HG03432 (cell line): Measurements from ENCODE around the gene PCDHB14.
"Not testable (repeated sequence)": the region's sequence is repeated elsewhere in the genome, so short reads cannot be mapped to it uniquely, and the experiment has no call there.

Experiments used
- ATAC-seq: cut with Tn5 transposase; IDR thresholded peaks from one replicate; pipeline ENCODE4 v1.9.1; 2021; ENCODE audit warnings: mild to moderate bottlenecking, moderate library complexity; ENCODE audit not compliant: unreplicated experiment

Gene PCDHB14

DNA sequence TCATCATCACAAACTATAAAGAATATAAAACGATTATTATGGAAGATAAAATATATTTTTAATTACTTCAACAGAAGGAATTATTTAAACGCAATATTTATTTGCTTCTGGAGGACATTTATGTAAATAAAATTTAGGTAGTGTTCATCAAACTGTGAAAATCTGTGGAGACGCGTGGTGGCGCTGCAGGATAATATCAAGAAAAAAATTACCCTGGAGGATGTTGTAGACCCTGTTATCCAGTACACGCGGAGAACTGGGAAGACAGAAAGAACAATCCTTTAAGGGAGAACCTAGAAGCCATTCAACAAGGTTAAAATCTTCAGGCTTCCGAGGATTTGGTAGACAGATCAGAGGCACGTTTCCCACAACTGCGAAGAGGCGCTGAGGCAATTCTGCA lies 14.7 kb upstream of the PCDHB14 start, which contains the start of gene PCDHB12:
PCDHB12 (plus strand) TSS at position 242 of the 400 bp plus-strand sequence. CDS start 189 bp downstream, outside the sequence.
- ATAC-seq = no peak

DNA sequence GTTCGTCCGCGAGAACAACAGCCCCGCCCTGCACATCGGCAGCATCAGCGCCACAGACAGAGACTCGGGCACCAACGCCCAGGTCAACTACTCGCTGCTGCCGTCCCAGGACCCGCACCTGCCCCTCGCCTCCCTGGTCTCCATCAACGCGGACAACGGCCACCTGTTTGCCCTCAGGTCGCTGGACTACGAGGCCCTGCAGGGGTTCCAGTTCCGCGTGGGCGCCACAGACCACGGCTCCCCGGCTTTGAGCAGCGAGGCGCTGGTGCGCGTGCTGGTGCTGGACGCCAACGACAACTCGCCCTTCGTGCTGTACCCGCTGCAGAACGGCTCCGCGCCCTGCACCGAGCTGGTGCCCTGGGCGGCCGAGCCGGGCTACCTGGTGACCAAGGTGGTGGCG lies 12.9 kb upstream of the PCDHB14 start:
- not testable (repeated sequence) for ATAC-seq

DNA sequence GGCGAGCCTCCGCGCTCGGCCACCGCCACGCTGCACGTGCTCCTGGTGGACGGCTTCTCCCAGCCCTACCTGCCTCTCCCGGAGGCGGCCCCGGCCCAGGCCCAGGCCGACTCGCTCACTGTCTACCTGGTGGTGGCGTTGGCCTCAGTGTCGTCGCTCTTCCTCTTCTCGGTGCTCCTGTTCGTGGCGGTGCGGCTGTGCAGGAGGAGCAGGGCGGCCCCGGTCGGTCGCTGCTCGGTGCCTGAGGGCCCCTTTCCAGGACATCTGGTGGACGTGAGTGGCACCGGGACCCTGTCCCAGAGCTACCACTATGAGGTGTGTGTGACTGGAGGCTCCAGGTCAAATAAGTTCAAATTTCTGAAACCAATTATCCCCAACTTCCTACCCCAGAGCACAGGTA lies 12.3 kb upstream of the PCDHB14 start:
- not testable (repeated sequence) for ATAC-seq

DNA sequence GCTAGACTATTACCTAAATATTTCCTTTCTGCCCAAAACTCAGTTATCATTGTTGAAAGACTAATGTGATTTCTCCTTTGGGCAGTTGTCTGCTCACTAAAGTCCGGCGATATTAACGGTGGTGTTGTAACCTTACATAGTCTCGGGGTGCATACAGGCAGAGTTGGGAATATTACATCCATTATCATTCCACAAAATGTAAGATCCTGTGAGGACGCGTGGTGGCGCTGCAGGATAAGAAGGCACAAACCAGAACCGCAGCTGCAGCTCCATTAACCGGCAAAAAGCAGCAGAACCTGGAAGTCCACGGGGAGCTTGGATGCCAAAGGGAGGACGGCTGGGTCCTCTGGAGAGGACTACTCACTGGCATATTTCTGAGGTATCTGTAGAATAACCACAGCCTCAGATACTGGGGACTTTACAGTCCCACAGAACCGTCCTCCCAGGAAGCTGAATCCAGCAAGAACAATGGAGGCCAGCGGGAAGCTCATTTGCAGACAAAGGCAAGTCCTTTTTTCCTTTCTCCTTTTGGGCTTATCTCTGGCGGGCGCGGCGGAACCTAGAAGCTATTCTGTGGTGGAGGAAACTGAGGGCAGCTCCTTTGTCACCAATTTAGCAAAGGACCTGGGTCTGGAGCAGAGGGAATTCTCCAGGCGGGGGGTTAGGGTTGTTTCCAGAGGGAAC lies 9.3 kb upstream of the PCDHB14 start, which contains the start of gene PCDHB13:
PCDHB13 (plus strand) TSS at position 264 of the 684 bp plus-strand sequence; CDS start at position 469, 205 bp downstream.
- ATAC-seq = not testable (repeated sequence)

DNA sequence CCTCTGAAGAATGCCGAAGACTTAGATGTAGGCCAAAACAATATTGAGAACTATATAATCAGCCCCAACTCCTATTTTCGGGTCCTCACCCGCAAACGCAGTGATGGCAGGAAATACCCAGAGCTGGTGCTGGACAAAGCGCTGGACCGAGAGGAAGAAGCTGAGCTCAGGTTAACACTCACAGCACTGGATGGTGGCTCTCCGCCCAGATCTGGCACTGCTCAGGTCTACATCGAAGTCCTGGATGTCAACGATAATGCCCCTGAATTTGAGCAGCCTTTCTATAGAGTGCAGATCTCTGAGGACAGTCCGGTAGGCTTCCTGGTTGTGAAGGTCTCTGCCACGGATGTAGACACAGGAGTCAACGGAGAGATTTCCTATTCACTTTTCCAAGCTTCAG lies 8.6 kb upstream of the PCDHB14 start:
- not testable (repeated sequence) for ATAC-seq

DNA sequence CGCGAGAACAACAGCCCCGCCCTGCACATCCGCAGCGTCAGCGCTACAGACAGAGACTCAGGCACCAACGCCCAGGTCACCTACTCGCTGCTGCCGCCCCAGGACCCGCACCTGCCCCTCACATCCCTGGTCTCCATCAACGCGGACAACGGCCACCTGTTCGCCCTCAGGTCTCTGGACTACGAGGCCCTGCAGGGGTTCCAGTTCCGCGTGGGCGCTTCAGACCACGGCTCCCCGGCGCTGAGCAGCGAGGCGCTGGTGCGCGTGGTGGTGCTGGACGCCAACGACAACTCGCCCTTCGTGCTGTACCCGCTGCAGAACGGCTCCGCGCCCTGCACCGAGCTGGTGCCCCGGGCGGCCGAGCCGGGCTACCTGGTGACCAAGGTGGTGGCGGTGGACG lies 7.6 kb upstream of the PCDHB14 start:
- ATAC-seq = not testable (repeated sequence)

DNA sequence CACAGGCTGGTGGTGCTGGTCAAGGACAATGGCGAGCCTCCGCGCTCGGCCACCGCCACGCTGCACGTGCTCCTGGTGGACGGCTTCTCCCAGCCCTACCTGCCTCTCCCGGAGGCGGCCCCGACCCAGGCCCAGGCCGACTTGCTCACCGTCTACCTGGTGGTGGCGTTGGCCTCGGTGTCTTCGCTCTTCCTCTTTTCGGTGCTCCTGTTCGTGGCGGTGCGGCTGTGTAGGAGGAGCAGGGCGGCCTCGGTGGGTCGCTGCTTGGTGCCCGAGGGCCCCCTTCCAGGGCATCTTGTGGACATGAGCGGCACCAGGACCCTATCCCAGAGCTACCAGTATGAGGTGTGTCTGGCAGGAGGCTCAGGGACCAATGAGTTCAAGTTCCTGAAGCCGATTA lies 7.1 kb upstream of the PCDHB14 start:
- not testable (repeated sequence) for ATAC-seq

DNA sequence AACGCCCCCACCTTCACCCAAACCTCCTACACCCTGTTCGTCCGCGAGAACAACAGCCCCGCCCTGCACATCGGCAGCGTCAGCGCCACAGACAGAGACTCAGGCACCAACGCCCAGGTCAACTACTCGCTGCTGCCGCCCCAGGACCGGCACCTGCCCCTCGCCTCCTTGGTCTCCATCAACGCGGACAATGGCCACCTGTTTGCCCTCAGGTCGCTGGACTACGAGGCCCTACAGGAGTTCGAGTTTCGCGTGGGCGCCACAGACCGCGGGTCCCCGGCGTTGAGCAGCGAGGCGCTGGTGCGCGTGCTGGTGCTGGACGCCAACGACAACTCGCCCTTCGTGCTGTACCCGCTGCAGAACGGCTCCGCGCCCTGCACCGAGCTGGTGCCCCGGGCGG lies 1.7 kb downstream of the PCDHB14 start:
- ATAC-seq = not testable (repeated sequence)

DNA sequence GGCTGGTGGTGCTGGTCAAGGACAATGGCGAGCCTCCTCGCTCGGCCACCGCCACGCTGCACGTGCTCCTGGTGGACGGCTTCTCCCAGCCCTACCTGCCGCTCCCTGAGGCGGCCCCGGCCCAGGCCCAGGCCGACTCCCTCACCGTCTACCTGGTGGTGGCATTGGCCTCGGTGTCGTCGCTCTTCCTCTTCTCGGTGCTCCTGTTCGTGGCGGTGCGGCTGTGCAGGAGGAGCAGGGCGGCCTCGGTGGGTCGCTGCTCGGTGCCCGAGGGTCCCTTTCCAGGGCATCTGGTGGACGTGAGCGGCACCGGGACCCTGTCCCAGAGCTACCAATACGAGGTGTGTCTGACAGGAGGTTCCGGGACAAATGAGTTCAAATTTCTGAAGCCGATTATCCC lies 2.3 kb downstream of the PCDHB14 start:
- ATAC-seq = not testable (repeated sequence)

DNA sequence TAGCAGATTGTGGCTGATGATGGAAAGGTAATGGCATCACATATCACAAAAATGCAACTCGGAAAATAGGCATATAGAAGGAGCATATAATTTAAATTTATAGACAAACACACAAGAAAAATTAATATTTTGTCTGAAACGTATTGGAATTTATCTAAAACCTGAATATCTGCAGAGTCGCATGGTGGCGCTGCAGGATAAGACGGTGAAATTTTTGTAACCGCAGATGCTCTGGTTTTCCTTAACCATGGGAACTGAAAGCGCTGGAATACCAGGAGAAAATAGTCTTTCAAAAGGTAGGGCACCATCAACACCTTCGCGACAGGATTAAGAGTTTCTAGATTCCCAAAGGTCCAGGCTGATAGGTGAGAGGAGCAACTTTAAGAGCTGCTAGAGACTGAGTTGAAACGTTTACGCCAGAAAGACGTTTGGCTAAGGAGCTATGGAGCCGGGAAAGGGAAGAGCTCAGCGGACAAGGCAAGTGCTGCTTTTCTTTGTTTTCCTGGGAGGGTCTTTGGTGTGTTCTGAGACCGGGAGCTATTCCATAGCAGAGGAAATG lies 11.0 kb downstream of the PCDHB14 start:
- ATAC-seq = no peak

DNA sequence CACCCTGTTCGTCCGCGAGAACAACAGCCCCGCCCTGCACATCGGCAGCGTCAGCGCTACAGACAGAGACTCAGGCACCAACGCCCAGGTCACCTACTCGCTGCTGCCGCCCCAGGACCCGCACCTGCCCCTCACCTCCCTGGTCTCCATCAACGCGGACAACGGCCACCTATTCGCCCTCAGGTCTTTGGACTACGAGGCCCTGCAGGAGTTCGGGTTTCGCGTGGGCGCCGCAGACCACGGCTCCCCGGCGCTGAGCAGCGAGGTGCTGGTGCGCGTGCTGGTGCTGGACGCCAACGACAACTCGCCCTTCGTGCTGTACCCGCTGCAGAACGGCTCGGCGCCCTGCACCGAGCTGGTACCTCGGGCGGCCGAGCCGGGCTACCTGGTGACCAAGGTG lies 12.8 kb downstream of the PCDHB14 start:
- ATAC-seq = not testable (repeated sequence)

DNA sequence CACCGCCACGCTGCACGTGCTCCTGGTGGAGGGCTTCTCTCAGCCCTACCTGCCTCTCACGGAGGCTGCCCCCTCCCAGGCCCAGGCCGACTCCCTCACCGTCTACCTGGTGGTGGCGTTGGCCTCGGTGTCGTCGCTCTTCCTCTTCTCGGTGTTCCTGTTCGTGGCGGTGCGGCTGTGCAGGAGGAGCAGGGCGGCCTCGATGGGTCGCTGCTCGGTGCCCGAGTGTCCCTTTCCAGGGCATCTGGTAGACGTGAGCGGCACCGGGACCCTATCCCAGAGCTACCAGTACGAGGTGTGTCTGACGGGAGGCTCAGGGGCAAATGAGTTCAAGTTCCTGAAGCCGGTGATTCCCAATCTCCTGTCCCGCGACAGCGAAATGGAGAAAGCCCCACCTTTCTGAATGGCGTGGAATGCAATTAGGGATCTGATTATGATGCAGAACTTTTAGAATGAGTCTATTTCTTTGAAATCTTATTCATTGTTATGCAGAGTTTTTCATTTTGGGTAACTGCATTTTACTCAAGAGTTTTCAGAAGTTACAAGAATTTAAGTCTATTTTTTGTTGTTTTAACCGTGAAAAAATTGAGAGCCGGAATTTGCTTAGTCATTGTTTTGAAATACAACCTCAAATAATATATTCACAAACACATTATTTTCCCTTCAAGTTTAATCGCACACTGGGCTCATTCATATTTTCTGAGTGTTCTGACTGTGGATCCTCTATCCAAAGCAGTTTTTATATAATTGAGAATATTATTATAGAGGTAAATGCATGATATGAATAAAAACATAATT lies 13.6 kb downstream of the PCDHB14 start:
- no peak for ATAC-seq

DNA sequence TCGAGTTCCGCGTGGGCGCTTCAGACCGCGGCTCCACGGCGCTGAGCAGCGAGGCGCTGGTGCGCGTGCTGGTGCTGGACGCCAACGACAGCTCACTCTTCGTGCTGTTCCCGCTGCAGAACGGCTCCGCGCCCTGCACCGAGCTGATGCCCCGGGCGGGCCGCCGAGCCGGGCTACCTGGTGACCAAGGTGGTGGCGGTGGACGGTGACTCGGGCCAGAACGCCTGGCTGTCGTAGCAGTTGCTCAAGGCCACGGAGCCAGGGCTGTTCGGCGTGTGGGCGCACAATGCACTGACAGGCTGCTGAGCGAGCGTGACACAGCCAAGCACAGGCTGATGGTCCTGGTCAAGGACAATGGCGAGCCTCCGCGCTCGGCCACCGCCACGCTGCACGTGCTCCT lies 18.4 kb downstream of the PCDHB14 start:
- no peak for ATAC-seq

DNA sequence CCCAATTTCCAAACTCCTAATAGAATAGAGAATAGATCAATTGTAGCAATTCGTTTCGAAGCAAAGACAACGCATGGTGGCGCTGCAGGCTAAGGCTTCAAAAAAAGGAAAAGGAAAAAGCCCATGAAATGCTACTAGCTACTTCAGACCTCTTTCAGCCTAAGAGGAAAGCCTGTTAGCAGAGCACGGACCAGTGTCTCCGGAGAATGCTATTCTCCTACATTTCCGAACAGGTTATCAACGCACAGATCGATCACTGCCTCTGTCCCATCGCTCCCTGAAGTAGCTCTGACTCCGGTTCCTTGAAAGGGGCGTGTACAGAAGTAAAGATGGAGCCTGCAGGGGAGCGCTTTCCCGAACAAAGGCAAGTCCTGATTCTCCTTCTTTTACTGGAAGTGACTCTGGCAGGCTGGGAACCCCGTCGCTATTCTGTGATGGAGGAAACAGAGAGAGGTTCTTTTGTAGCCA lies 22.1 kb downstream of the PCDHB14 start, which contains the start of gene PCDHB15:
PCDHB15 (plus strand) TSS at position 146 of the 468 bp plus-strand sequence; CDS start at position 330, 184 bp downstream.
- no peak for ATAC-seq

DNA sequence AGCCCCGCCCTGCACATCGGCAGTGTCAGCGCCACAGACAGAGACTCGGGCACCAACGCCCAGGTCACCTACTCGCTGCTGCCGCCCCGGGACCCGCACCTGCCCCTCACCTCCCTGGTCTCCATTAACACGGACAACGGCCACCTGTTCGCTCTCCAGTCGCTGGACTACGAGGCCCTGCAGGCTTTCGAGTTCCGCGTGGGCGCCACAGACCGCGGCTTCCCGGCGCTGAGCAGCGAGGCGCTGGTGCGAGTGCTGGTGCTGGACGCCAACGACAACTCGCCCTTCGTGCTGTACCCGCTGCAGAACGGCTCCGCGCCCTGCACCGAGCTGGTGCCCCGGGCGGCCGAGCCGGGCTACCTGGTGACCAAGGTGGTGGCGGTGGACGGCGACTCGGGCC lies 23.8 kb downstream of the PCDHB14 start:
- ATAC-seq = not testable (repeated sequence)

DNA sequence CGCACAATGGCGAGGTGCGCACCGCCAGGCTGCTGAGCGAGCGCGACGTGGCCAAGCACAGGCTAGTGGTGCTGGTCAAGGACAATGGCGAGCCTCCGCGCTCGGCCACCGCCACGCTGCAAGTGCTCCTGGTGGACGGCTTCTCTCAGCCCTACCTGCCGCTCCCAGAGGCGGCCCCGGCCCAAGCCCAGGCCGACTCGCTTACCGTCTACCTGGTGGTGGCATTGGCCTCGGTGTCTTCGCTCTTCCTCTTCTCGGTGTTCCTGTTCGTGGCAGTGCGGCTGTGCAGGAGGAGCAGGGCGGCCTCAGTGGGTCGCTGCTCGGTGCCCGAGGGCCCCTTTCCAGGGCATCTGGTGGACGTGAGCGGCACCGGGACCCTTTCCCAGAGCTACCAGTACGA lies 24.3 kb downstream of the PCDHB14 start:
- not testable (repeated sequence) for ATAC-seq

DNA sequence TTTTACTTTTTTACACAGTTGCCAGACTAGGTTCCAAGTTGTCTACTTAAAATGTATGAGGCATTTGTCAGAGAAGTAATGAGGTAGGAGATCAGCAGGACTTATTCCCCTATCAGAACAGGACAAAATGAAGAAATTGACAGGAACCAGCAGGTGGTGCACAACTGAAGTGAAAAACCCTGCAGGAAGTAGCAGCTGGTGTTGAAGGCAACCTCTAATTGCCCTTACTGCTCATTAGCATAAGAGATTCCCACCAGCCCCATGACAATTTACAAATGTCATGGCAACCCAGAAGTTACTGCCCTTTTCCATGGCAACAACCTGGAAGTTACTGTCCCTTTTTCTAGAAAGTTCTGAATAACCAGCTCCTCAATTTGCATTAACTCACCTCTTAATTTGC lies 27.4 kb downstream of the PCDHB14 start:
- ATAC-seq = no peak

DNA sequence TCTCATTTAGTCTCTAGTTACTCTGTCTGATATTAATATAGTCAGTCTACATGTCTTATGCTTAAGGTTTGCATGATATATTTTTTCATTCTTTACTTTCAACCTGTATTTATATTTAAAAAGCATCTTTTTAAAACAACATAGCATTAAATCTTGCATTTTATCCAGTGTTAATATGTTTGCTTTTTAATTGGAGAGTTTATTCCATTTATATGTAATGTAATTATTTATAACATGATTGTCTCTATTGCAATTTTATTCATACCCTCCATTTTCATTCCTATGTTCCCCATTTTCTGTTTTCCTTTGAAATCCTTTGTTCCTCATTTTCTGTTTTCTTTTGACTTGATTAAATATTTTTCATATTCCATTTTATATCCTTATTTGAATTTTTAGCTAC lies 35.3 kb downstream of the PCDHB14 start:
- no peak for ATAC-seq

DNA sequence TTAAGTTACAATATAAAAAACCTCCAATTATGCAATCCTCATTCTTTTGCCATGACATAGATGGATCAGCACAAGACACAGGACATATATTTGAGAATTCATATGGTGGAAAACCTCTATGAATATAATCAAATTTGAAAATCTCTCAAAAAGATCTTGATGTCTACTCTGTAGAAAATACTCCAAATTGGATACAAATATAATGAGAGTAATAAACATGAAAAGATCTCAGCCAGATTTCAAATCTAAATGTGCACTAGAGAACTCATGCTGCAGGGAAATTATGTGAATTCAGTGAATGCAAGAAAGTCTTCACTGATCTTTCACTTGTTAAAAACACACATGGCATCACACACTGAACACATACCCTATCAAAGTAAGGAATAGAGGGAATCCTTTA lies 35.8 kb downstream of the PCDHB14 start:
- no peak for ATAC-seq

DNA sequence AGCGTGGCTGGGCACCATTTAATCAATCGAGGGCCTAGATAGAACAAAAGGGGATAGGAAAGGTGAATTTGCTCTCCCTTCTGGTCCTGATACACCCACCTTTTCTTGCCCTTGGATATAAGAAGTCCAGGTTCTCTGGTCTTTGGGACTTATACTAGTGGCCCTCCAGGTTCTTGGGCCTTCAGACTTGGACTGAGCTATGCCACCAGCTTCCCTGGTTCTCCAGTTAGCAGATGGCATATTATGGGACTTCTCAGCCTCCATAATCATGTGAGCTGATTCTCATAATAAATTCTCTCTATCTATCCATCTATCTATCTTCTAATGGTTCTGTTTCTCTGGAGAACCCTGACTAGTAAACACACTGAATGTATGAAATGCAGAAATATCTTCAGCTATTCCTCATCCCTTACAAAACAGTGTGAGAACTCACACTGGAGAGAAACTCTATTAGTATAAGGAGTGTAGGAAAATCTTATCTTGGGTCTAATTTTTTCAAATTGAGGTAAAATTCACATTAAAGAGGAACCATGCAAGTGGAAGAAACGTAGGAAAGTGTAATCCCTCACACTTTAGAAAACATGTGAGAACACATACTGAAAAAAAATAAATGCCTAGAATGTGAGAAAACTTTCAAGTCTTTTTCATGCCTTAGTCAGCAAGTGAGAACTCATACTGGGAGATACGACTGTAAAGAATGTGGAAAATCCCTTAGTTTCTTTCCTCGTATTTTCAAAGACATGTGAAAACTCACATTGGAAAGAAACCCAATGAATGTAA lies 37.5 kb downstream of the PCDHB14 start:
- ATAC-seq = no peak

DNA sequence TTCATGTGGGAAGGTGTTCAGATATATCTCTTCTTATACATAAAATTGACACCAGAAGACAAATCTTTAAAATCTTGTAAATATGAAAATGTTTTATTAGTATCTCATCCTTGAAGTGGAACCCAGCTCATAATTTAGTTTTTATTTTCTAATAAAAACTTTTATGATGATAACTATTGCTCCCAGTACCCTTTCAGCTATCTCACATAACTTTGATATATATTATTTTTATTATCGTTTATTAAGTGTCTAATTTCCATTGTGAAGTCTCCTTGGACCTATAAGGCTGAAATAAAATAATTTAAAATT lies 38.0 kb downstream of the PCDHB14 start:
- no peak for ATAC-seq
